ENCODE data around the gene IQSEC1. TPM values are rescaled to one million over a fixed set of nuclear protein-coding genes. Genes with fewer than 3 reads are reported as not detected.

IQSEC1 gene
- total and polyA plus RNA-seq, 2 donors (not counting 1 experiment from before 2014, with no cell fraction given) = 96.7 to 222 TPM

- H3K36me3 ChIP-seq (replicated peaks in 1 of 2; ENCODE audit: control extremely low read depth in 1 of 2, control insufficient read depth in 1 of 2, extremely low read depth in 1 of 2, insufficient read depth in 2 of 2, low read length in 1 of 2) = no peaks in the 10 kb centered on the region
- Mint-ChIP-seq H3K27me3 (peaks cover 14% of the 10 kb centered on the region), H3K9me3 (ENCODE audit: insufficient read depth) (no peaks in the 10 kb centered on the region), H3K4me3 (peak overlapping the region; percentile 66), H3K4me1 (peaks cover 41% of the 10 kb centered on the region), H3K27ac (peak overlapping the region; percentile 16)
- H3K79me2 ChIP-seq (ENCODE audit: control insufficient read depth, insufficient read depth, low read length) = no peaks in the 10 kb centered on the region
- ChIA-PET CTCF (interaction anchor here (1.3 to 8.8 kb wide), 2 partner anchors 10 to 18 kb away, joined by 4 to 116 read pairs; no protein-coding TSS in a partner anchor), POLR2A (interaction anchor here (1.0 kb wide), 1 partner anchor 8 kb away, joined by 3 read pairs; no protein-coding TSS in a partner anchor)
- TF ChIP-seq, protein P1, sequence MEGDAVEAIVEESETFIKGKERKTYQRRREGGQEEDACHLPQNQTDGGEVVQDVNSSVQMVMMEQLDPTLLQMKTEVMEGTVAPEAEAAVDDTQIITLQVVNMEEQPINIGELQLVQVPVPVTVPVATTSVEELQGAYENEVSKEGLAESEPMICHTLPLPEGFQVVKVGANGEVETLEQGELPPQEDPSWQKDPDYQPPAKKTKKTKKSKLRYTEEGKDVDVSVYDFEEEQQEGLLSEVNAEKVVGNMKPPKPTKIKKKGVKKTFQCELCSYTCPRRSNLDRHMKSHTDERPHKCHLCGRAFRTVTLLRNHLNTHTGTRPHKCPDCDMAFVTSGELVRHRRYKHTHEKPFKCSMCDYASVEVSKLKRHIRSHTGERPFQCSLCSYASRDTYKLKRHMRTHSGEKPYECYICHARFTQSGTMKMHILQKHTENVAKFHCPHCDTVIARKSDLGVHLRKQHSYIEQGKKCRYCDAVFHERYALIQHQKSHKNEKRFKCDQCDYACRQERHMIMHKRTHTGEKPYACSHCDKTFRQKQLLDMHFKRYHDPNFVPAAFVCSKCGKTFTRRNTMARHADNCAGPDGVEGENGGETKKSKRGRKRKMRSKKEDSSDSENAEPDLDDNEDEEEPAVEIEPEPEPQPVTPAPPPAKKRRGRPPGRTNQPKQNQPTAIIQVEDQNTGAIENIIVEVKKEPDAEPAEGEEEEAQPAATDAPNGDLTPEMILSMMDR (IDR thresholded peaks at IDR 0.05) = no peak
- no peak for TF ChIP-seq EZH2 (IDR thresholded peaks at IDR 0.05; ENCODE audit: borderline replicate concordance, insufficient read depth, low read depth, low read length, poor library complexity, severe bottlenecking)
- no peaks in the 10 kb centered on the region for H4K20me1 ChIP-seq (ENCODE audit: control insufficient read depth, insufficient read depth, low read length, poor library complexity, severe bottlenecking)
- DNase-seq (peak; percentile 69), ATAC-seq (ENCODE audit: low read depth) (peak; percentile 64)
- peak overlapping the region; percentile 54 for H3K9ac ChIP-seq (ENCODE audit: low read length)
- H3K9me3 ChIP-seq (ENCODE audit: control extremely low read depth in 1 of 3, control insufficient read depth in 2 of 3, insufficient read depth in 1 of 3, low read length in 2 of 3) = peaks cover 0 to 10% (median 0%) of the 10 kb centered on the region in 3 donors
- WGBS (ENCODE audit: insufficient coverage) = 71% methylated on average over 1 of the region's 10 CpGs
- peaks cover 33 to 45% of the 10 kb centered on the region in 2 donors for H3K4me1 ChIP-seq (ENCODE audit: control insufficient read depth in 2 of 2, insufficient read depth in 2 of 2, low read length in 2 of 2)
- peak overlapping the region in 3 of 5 experiments; percentile 45 to 58 (median 47) for H3K4me3 ChIP-seq (ENCODE audit: control extremely low read depth in 1 of 5, extremely low read depth in 1 of 5, insufficient read depth in 1 of 5, low read depth in 2 of 5, low read length in 4 of 5)
- H3K27ac ChIP-seq (ENCODE audit: low read length in 2 of 2) = peak overlapping the region in 1 of 2 donors; percentile 46
- H3K4me2 ChIP-seq (replicated peaks; ENCODE audit: low read depth, low read length, poor library complexity, severe bottlenecking) = peak overlapping the region; percentile 81
- intact Hi-C loops (cut with micrococcal nuclease) = loop anchor here (5.0 kb wide), 1 partner anchor 404 kb away; the partner anchor contains the start of gene TSEN2
- H3K27me3 ChIP-seq (replicated peaks in 1 of 4; ENCODE audit: control extremely low read depth in 1 of 4, control insufficient read depth in 3 of 4, insufficient read depth in 4 of 4, low read length in 3 of 4) = peaks cover 0 to 10% (median 3%) of the 10 kb centered on the region in 4 experiments
- peak overlapping the region; percentile 70 for H2AFZ ChIP-seq (ENCODE audit: insufficient read depth, low read depth, low read length, poor library complexity, severe bottlenecking)
Observed at GRCh38 chr3:12886106-12886679, 187.0 kb downstream of the IQSEC1 start.

GRCh38 chr3:12885583-12885930 lies 187.7 kb downstream of the IQSEC1 start:
- no peak for ATAC-seq (ENCODE audit: low read depth)
- Histone ChIP-seq H2AFZ (ENCODE audit: insufficient read depth, low read depth, low read length, poor library complexity, severe bottlenecking) (peak overlapping the region; percentile 70), H3K4me3 (ENCODE audit: control extremely low read depth in 1 of 5, extremely low read depth in 1 of 5, insufficient read depth in 1 of 5, low read depth in 2 of 5, low read length in 4 of 5) (peak overlapping the region in 2 of 5 experiments; percentile 47 to 58), H3K36me3 (replicated peaks in 1 of 2; ENCODE audit: control extremely low read depth in 1 of 2, control insufficient read depth in 1 of 2, extremely low read depth in 1 of 2, insufficient read depth in 2 of 2, low read length in 1 of 2) (no peaks in the 10 kb centered on the region), H3K4me2 (replicated peaks; ENCODE audit: low read depth, low read length, poor library complexity, severe bottlenecking) (peak overlapping the region; percentile 81), H3K9me3 (ENCODE audit: control extremely low read depth in 1 of 3, control insufficient read depth in 2 of 3, insufficient read depth in 1 of 3, low read length in 2 of 3) (peaks cover 0 to 10% (median 0%) of the 10 kb centered on the region in 3 donors), H3K27me3 (replicated peaks in 1 of 4; ENCODE audit: control extremely low read depth in 1 of 4, control insufficient read depth in 3 of 4, insufficient read depth in 4 of 4, low read length in 3 of 4) (peaks cover 0 to 5% (median under 1%) of the 10 kb centered on the region in 4 experiments), H3K9ac (ENCODE audit: low read length) (peak overlapping the region; percentile 54), H3K27ac (ENCODE audit: low read length in 2 of 2) (peak overlapping the region in 1 of 2 donors; percentile 46), H3K79me2 (ENCODE audit: control insufficient read depth, insufficient read depth, low read length) (no peaks in the 10 kb centered on the region), H3K4me1 (ENCODE audit: control insufficient read depth in 2 of 2, insufficient read depth in 2 of 2, low read length in 2 of 2) (peaks cover 33 to 45% of the 10 kb centered on the region in 2 donors), H4K20me1 (ENCODE audit: control insufficient read depth, insufficient read depth, low read length, poor library complexity, severe bottlenecking) (no peaks in the 10 kb centered on the region)
- peaks cover 42% of the 10 kb centered on the region for H3K4me1 Mint-ChIP-seq
- no peaks in the 10 kb centered on the region for H3K9me3 Mint-ChIP-seq (ENCODE audit: insufficient read depth)
- H3K4me3 Mint-ChIP-seq = peak overlapping the region; percentile 66
- no peak for DNase-seq
- H3K27ac Mint-ChIP-seq = no peak overlapping the region
- peaks cover 12% of the 10 kb centered on the region for H3K27me3 Mint-ChIP-seq
- TF ChIP-seq EZH2 (IDR thresholded peaks at IDR 0.05; ENCODE audit: borderline replicate concordance, insufficient read depth, low read depth, low read length, poor library complexity, severe bottlenecking) = no peak
- TF ChIP-seq, protein P1 (IDR thresholded peaks at IDR 0.05) = no peak
- ChIA-PET POLR2A (interaction anchor here (0.6 to 1.0 kb wide), 2 partner anchors 9 to 559 kb away, joined by 3 to 4 read pairs; no protein-coding TSS in a partner anchor), CTCF (interaction anchor here (0.8 to 8.8 kb wide), 3 partner anchors 16 to 18 kb away, joined by 4 to 116 read pairs (median 10); no protein-coding TSS in a partner anchor)
- intact Hi-C loops (cut with micrococcal nuclease) = loop anchor here (5.0 kb wide), 1 partner anchor 403 kb away; the partner anchor contains the start of gene TSEN2
- WGBS (ENCODE audit: insufficient coverage) = 70% methylated on average over 3 of the region's 4 CpGs
